BE2C (cell line): ENCODE data around the gene ETV6.

Experiments used
- DNase-seq: peaks from one replicate; pipeline ENCODE4 v3.0.0-alpha.2; 2020
- H3K27me3 ChIP-seq: fragments of 250-450 bp; sonication (Bioruptor Pico); 2 replicates; pipeline ENCODE4 v1.5.1; 2020; ENCODE audit warnings: mild to moderate bottlenecking
- H3K36me3 ChIP-seq: fragments of 250-450 bp; sonication (Bioruptor Pico); 2 replicates; pipeline ENCODE4 v1.5.1; 2020; ENCODE audit warnings: mild to moderate bottlenecking
- H3K4me1 ChIP-seq: fragments of 250-450 bp; sonication (Bioruptor Pico); 2 replicates; pipeline ENCODE4 v1.5.1; 2020
- H3K4me3 ChIP-seq: 2 replicates; pipeline ENCODE4 v1.5.1; 2011; ENCODE audit warnings: low read depth, low read length
- H3K9me3 ChIP-seq: fragments of 250-450 bp; sonication (Bioruptor Pico); 2 replicates; pipeline ENCODE4 v1.5.1; 2020
- CTCF ChIP-seq: IDR thresholded peaks from 2 replicates; pipeline ENCODE4 v1.5.1; 2012; ENCODE audit warnings: mild to moderate bottlenecking, low read depth, low read length

Gene ETV6

GRCh38 chr12:11759899-11760298 is 110.4 kb downstream of the ETV6 start:
- no peaks in the 10 kb centered on the region for H3K27me3 ChIP-seq
- no peak overlapping the region for H3K4me3 ChIP-seq
- no peaks in the 10 kb centered on the region for H3K9me3 ChIP-seq
- H3K4me1 ChIP-seq: no peaks in the 10 kb centered on the region; the same call in 1 of the 2 replicates
- no peak for TF ChIP-seq CTCF
- no peaks in the 10 kb centered on the region for H3K36me3 ChIP-seq
- DNase-seq: no peak

DNA sequence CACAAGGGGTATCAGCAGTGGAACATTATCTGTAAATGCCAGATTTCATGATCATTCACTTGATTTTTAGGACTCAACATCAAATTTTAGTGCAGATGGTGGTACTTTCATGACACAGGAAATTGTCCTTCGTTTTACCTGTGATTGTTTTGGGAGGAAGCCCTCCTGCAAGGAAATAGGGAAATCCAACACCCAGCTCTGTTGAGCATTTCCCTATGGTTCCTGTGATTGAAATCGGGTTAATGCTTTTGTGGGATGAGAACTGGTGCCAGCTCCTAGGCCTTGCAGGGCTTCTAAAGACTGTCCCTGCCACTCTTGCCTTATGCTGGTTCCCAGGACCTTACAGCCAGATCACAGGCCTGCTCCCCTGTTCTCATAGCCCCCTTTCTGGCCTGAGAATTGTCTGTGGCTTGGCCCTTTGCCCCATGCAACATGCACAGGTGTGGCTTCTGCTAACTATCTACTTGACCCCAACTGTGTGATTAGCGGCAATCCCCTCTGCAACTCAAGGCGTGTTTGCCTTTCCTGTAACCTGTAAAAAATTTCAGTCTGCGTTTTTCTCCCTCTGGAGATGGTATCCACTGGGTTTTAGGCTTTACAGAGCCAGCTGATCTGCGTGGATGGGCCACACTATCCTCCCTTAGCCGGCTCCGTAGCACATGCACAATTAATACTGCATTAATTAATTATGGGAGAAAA is 112.5 kb downstream of the ETV6 start:
- TF ChIP-seq CTCF: no peak
- Histone ChIP-seq H3K4me1 (no peaks in the 10 kb centered on the region; the same call in 1 of the 2 replicates), H3K4me3 (no peak overlapping the region), H3K36me3 (no peaks in the 10 kb centered on the region), H3K9me3 (no peaks in the 10 kb centered on the region), H3K27me3 (no peaks in the 10 kb centered on the region)
- DNase-seq: no peak

DNA sequence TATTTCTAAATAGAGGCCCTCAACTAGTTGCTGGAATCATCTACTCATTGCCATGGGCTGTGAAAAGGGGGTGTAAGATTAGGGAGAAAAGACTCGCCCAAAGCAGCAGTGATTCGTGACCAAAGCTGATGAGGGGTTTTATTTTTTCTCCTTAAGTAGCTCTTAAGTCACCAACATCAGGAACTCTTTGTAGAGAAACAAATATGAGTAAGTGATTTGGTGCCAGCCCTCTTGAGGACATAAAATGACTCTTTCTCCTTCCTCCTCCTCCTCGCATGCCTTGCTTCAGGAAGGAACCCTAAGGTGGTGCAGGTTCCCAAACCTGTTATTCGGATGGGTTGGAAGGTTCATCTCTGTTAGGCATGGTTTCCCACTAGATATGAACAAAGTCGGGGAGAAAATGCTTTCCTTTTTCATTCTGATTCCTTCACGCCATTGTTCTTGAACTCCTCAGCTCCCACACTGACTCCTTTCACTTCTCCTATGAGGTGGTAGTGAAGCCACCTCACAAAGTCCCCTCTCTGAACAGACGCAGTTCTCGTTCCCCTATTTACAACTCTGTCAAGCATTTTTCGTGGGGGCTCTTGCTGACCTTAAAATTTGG is 113.4 kb downstream of the ETV6 start:
- no peak for TF ChIP-seq CTCF
- DNase-seq: no peak
- no peaks in the 10 kb centered on the region for H3K36me3 ChIP-seq
- H3K4me1 ChIP-seq: no peaks in the 10 kb centered on the region
- H3K4me3 ChIP-seq: no peak overlapping the region
- no peaks in the 10 kb centered on the region for H3K9me3 ChIP-seq
- no peaks in the 10 kb centered on the region for H3K27me3 ChIP-seq

GRCh38 chr12:11763760-11764520 is 114.5 kb downstream of the ETV6 start:
- TF ChIP-seq CTCF: no peak

DNA sequence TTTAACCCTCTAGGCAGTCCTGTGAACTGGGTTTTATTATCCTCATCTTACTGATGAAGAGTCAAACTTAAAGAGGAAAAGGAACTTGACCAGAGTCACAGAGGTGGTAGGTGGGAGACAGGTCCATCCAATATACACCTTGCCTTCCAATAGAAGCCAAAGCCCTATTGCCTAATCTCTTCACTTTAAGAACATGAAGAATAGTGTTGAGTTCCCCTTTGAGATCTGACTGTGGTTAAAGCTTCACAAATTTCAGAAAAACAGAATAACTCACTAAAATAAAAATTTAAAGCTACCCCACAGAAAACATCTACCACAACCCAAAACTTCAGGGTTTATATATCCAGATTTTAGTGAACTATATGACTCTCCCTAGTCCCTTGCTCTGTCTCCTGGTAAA is 115.4 kb downstream of the ETV6 start:
- DNase-seq: no peak
- TF ChIP-seq CTCF: no peak
- H3K9me3 ChIP-seq: no peaks in the 10 kb centered on the region
- no peaks in the 10 kb centered on the region for H3K4me1 ChIP-seq
- no peaks in the 10 kb centered on the region for H3K36me3 ChIP-seq
- no peak overlapping the region for H3K4me3 ChIP-seq
- no peaks in the 10 kb centered on the region for H3K27me3 ChIP-seq

More at GRCh38 chr12:11763760-11764520, 114.5 kb downstream of the ETV6 start:
- Histone ChIP-seq H3K4me1 (no peaks in the 10 kb centered on the region), H3K36me3 (no peaks in the 10 kb centered on the region), H3K9me3 (no peaks in the 10 kb centered on the region), H3K4me3 (no peak overlapping the region), H3K27me3 (no peaks in the 10 kb centered on the region)
- DNase-seq: no peak
